GM19023 (cell line): ENCODE data around the gene TCF23.

Experiments
- ATAC-seq: cut with Tn5 transposase; IDR thresholded peaks from one replicate; pipeline ENCODE4 v1.9.1; 2021; ENCODE audit warnings: mild to moderate bottlenecking, moderate library complexity; ENCODE audit not compliant: unreplicated experiment

TCF23 gene

GRCh38 chr2:27127883-27128667 is 20.7 kb upstream of the TCF23 start:
- ATAC-seq, result no peak

GRCh38 chr2:27128668-27129571 is 19.9 kb upstream of the TCF23 start:
- ATAC-seq, result no peak

GRCh38 chr2:27130396-27130795 is 18.4 kb upstream of the TCF23 start:
- ATAC-seq, result no peak

- ATAC-seq, result no peak
Measured at GRCh38 chr2:27131429-27131828, 17.4 kb upstream of the TCF23 start.

- ATAC-seq, result no peak
Measured at GRCh38 chr2:27133195-27133875, 15.5 kb upstream of the TCF23 start.

- ATAC-seq, result peak; percentile 91
Measured at GRCh38 chr2:27133905-27134780, 14.7 kb upstream of the TCF23 start, which contains the start of gene PREB. TSS of gene PREB (minus strand) at chr2:27134636. CDS start at chr2:27134421, 215 bp downstream.

GRCh38 chr2:27134781-27135477 is 13.9 kb upstream of the TCF23 start:
- ATAC-seq, result no peak

- no peak for ATAC-seq
Measured at GRCh38 chr2:27135478-27135955, 13.3 kb upstream of the TCF23 start.

- ATAC-seq, result no peak
Measured at GRCh38 chr2:27136751-27137150, 12.1 kb upstream of the TCF23 start.

- ATAC-seq, result no peak
Measured at GRCh38 chr2:27137322-27137935, 11.4 kb upstream of the TCF23 start.

- no peak for ATAC-seq
Measured at GRCh38 chr2:27138111-27138510, 10.7 kb upstream of the TCF23 start.

- ATAC-seq, result no peak
Measured at GRCh38 chr2:27139310-27139709, 9.5 kb upstream of the TCF23 start, which contains the start of gene PRR30. TSS of gene PRR30 (minus strand) at chr2:27139410. CDS start at chr2:27138329, 1,081 bp downstream.

GRCh38 chr2:27143285-27143684 is 5.5 kb upstream of the TCF23 start:
- ATAC-seq, result no peak

GRCh38 chr2:27145682-27146081 is 3.1 kb upstream of the TCF23 start:
- no peak for ATAC-seq

- ATAC-seq, result no peak
Measured at GRCh38 chr2:27147935-27148334, 869 bp upstream of the TCF23 start.

- ATAC-seq, result no peak
Measured at GRCh38 chr2:27149570-27150405, 984 bp downstream of the TCF23 start.

- ATAC-seq, result no peak
Measured at GRCh38 chr2:27150639-27151230, 1.9 kb downstream of the TCF23 start.
